H9 (cell line): Measurements from ENCODE around the gene CNNM2. TPM values are rescaled to one million over a fixed set of nuclear protein-coding genes. Genes with fewer than 3 reads are reported as not detected.

ENCODE experiments used
- DNase-seq: peaks from one replicate; pipeline ENCODE4 v3.0.0-alpha.2; 2017
- H2AFZ ChIP-seq: one replicate; pipeline ENCODE4 v1.6.1; 2013; ENCODE audit warnings: mild to moderate bottlenecking, low read length, control low read depth, moderate library complexity
- H2AK5ac ChIP-seq: 2 replicates; pipeline ENCODE4 v1.6.1; 2013; ENCODE audit warnings: low read length, control low read depth, mixed read lengths; ENCODE audit not compliant: insufficient read length
- H2BK120ac ChIP-seq: one replicate; pipeline ENCODE4 v1.6.1; 2013; ENCODE audit warnings: low read depth, mild to moderate bottlenecking, low read length, control low read depth, inconsistent platforms; ENCODE audit not compliant: poor library complexity, severe bottlenecking
- H2BK12ac ChIP-seq: 2 replicates; pipeline ENCODE4 v1.6.1; 2013; ENCODE audit warnings: low read length, control low read depth, mixed read lengths, low read depth; ENCODE audit not compliant: insufficient read length
- H2BK15ac ChIP-seq: 2 replicates; pipeline ENCODE4 v1.6.1; 2013; ENCODE audit warnings: low read depth, low read length, control low read depth
- H2BK20ac ChIP-seq: one replicate; pipeline ENCODE4 v1.6.1; 2013; ENCODE audit warnings: low read depth, mild to moderate bottlenecking, low read length, control low read depth, inconsistent platforms; ENCODE audit not compliant: poor library complexity, severe bottlenecking
- H2BK5ac ChIP-seq: 2 replicates; pipeline ENCODE4 v1.6.1; 2013; ENCODE audit warnings: low read length, control low read depth, mixed read lengths; ENCODE audit not compliant: insufficient read length
- H3K14ac ChIP-seq: 2 replicates; pipeline ENCODE4 v1.6.1; 2013; ENCODE audit warnings: low read length, control low read depth; ENCODE audit not compliant: insufficient read depth
- H3K18ac ChIP-seq: 2 replicates; pipeline ENCODE4 v1.6.1; 2013; ENCODE audit warnings: low read depth, mild to moderate bottlenecking, mixed read lengths, low read length, control low read depth; ENCODE audit not compliant: insufficient read length
- H3K23ac ChIP-seq: 2 replicates; pipeline ENCODE4 v1.6.1; 2013; ENCODE audit warnings: low read length, control low read depth, mixed read lengths, low read depth; ENCODE audit not compliant: insufficient read length
- H3K23me2 ChIP-seq: 2 replicates; pipeline ENCODE4 v1.6.1; 2013; ENCODE audit warnings: low read depth, mild to moderate bottlenecking, mixed read lengths, low read length, control low read depth; ENCODE audit not compliant: insufficient read length, poor library complexity, severe bottlenecking
- H3K27ac ChIP-seq: 2 replicates; pipeline ENCODE4 v1.5.1; 2013; ENCODE audit warnings: low read length, control low read depth, mixed read lengths, low read depth; ENCODE audit not compliant: insufficient read length
- H3K27me3 ChIP-seq: 2 replicates; pipeline ENCODE4 v1.6.1; 2013; ENCODE audit warnings: low read length, control low read depth, inconsistent platforms; ENCODE audit not compliant: insufficient read depth
- H3K4ac ChIP-seq: 2 replicates; pipeline ENCODE4 v1.6.1; 2013; ENCODE audit warnings: low read depth, mild to moderate bottlenecking, control low read depth, inconsistent platforms, low read length, moderate library complexity
- H3K4me1 ChIP-seq: 2 replicates; pipeline ENCODE4 v1.6.1; 2013; ENCODE audit warnings: low read length, control low read depth, inconsistent platforms; ENCODE audit not compliant: insufficient read depth
- H3K4me2 ChIP-seq: 2 replicates; pipeline ENCODE4 v1.6.1; 2013; ENCODE audit warnings: low read length, control low read depth, mixed read lengths; ENCODE audit not compliant: insufficient read length, insufficient read depth
- H3K56ac ChIP-seq: 2 replicates; pipeline ENCODE4 v1.6.1; 2013; ENCODE audit warnings: low read depth, mild to moderate bottlenecking, mixed read lengths, low read length, control low read depth; ENCODE audit not compliant: insufficient read length
- H3K79me1 ChIP-seq: 2 replicates; pipeline ENCODE4 v1.6.1; 2013; ENCODE audit warnings: low read depth, mild to moderate bottlenecking, moderate library complexity, low read length, control low read depth, inconsistent platforms; ENCODE audit not compliant: insufficient read depth, poor library complexity, severe bottlenecking
- H3K79me2 ChIP-seq: 2 replicates; pipeline ENCODE4 v1.6.1; 2013; ENCODE audit warnings: low read length, control low read depth, inconsistent platforms; ENCODE audit not compliant: insufficient read depth
- H3K9ac ChIP-seq: 2 replicates; pipeline ENCODE4 v1.6.1; 2013; ENCODE audit warnings: low read length, control low read depth, mixed read lengths; ENCODE audit not compliant: insufficient read length; ENCODE audit errors: extremely low read depth
- H3K9me3 ChIP-seq: one replicate; pipeline ENCODE4 v1.6.1; 2013; ENCODE audit warnings: low read depth, low read length, inconsistent platforms; ENCODE audit not compliant: control insufficient read depth
- H3T11ph ChIP-seq: one replicate; pipeline ENCODE4 v1.6.1; 2013; ENCODE audit warnings: mild to moderate bottlenecking, low read length, control low read depth, inconsistent platforms
- H4K20me1 ChIP-seq: one replicate; pipeline ENCODE4 v1.6.1; 2013; ENCODE audit not compliant: control insufficient read depth, insufficient read length, insufficient read depth
- H4K5ac ChIP-seq: 2 replicates; pipeline ENCODE4 v1.6.1; 2013; ENCODE audit warnings: low read depth, mild to moderate bottlenecking, mixed read lengths, low read length, control low read depth; ENCODE audit not compliant: insufficient read length
- H4K8ac ChIP-seq: replicated peaks from 2 replicates; pipeline ENCODE4 v1.6.1; 2013; ENCODE audit warnings: low read length, control low read depth, mixed read lengths, low read depth; ENCODE audit not compliant: insufficient read length
- H4K91ac ChIP-seq: 2 replicates; pipeline ENCODE4 v1.6.1; 2013; ENCODE audit warnings: low read depth, mild to moderate bottlenecking, moderate library complexity, mixed read lengths, low read length, control low read depth; ENCODE audit not compliant: insufficient read length
- H3K27ac Mint-ChIP-seq, 3 experiments: 2 replicates in 2 of 3; 3 replicates in 1 of 3; pipeline ENCODE4 v1.8.0; 2020 to 2021; ENCODE audit warnings: mixed read lengths in 3 of 3, mild to moderate bottlenecking in 1 of 3, moderate library complexity in 1 of 3
- H3K27me3 Mint-ChIP-seq: 2 replicates; pipeline ENCODE4 v1.8.0; 2021; ENCODE audit warnings: low read depth, mild to moderate bottlenecking, moderate library complexity, mixed read lengths
- H3K36me3 Mint-ChIP-seq, 3 experiments: 2 replicates in 2 of 3; 3 replicates in 1 of 3; pipeline ENCODE4 v1.8.0; 2020 to 2021; ENCODE audit warnings: low read depth in 3 of 3, mixed read lengths in 3 of 3; ENCODE audit not compliant: insufficient read depth in 1 of 3
- H3K4me1 Mint-ChIP-seq, 2 experiments: 2 replicates each; pipeline ENCODE4 v1.8.0; 2020; ENCODE audit warnings: mixed read lengths in 2 of 2
- H3K4me3 Mint-ChIP-seq, 2 experiments: 2 replicates in 1 of 2; 3 replicates in 1 of 2; pipeline ENCODE4 v1.8.0; 2020 to 2021; ENCODE audit warnings: mild to moderate bottlenecking in 2 of 2, mixed read lengths in 2 of 2, moderate library complexity in 1 of 2
- H3K9me3 Mint-ChIP-seq, 2 experiments: 2 replicates in 1 of 2; 3 replicates in 1 of 2; pipeline ENCODE4 v1.8.0; 2020; ENCODE audit warnings: mild to moderate bottlenecking in 2 of 2, mixed read lengths in 2 of 2, moderate library complexity in 1 of 2
- CTCF ChIP-seq: fragments of 200-600 bp; sonication (generic); conservative IDR thresholded peaks from 3 replicates; pipeline ENCODE4 v1.8.0; 2021; ENCODE audit warnings: antibody characterized with exemption, mild to moderate bottlenecking
- WGBS: extraction: QIAGEN DNeasy Blood & Tissue Kit; methylation state at CpG from one replicate; pipeline ENCODE4 v1.1.7; 2013; ENCODE audit warnings: missing lambda C conversion rate, low lambda C conversion rate, mixed read lengths; ENCODE audit not compliant: insufficient read length; ENCODE audit errors: extremely low coverage; 5-methylcytosine and 5-hydroxymethylcytosine counted together
- total RNA-seq: library from RNA; stranded (reverse); gene quantifications from 2 replicates; pipeline ENCODE4 v1.2.1, GENCODE V29; 2021

The CNNM2 gene
- total RNA-seq, 1 experiment from 2014 or later, result 17.5 TPM

GRCh38 chr10:103045961-103046360 lies 127.9 kb downstream of the CNNM2 start:
- Histone ChIP-seq H3K9ac (no peak overlapping the region), H3K4me1 (peaks cover 9% of the 10 kb centered on the region), H3K18ac (no peak overlapping the region), H3K27me3 (no peaks in the 10 kb centered on the region), H3K79me1 (no peaks in the 10 kb centered on the region), H2BK12ac (no peak overlapping the region), H2BK120ac (no peak overlapping the region), H3T11ph (no peak overlapping the region), H2BK5ac (no peak overlapping the region), H3K79me2 (no peaks in the 10 kb centered on the region), H3K23me2 (no peaks in the 10 kb centered on the region), H4K5ac (no peak overlapping the region), H3K23ac (no peak overlapping the region), H2AFZ (no peak overlapping the region), H4K20me1 (no peaks in the 10 kb centered on the region), H3K27ac (no peak overlapping the region), H3K14ac (no peak overlapping the region), H3K9me3 (no peaks in the 10 kb centered on the region), H3K4ac (no peak overlapping the region), H4K91ac (no peak overlapping the region), H2BK15ac (no peak overlapping the region), H3K56ac (no peak overlapping the region), H3K4me2 (no peak overlapping the region), H2BK20ac (no peak overlapping the region), H4K8ac (no peak overlapping the region), H2AK5ac (no peak overlapping the region)
- no CpG with 5 or more reads among the region's 3 CpGs for WGBS
- H3K9me3 Mint-ChIP-seq, result no peaks in the 10 kb centered on the region
- H3K36me3 Mint-ChIP-seq, result no peaks in the 10 kb centered on the region
- H3K4me3 Mint-ChIP-seq, result no peak overlapping the region
- TF ChIP-seq CTCF, result no peak
- no peak for DNase-seq
- H3K27me3 Mint-ChIP-seq, result peaks cover 2% of the 10 kb centered on the region; the same call in 1 of the 2 replicates
- H3K4me1 Mint-ChIP-seq, result peaks cover 32 to 34% of the 10 kb centered on the region in 2 experiments
- H3K27ac Mint-ChIP-seq, result no peak overlapping the region
